SH-SY5Y (cell line): ENCODE results near the gene CHAT.

Experiments used
- GATA2 ChIP-seq: IDR thresholded peaks from 2 replicates; pipeline ENCODE4 v1.6.1; 2011; ENCODE audit warnings: mild to moderate bottlenecking, low read depth, low read length
- GATA3 ChIP-seq: IDR thresholded peaks from 2 replicates; pipeline ENCODE4 v1.6.1; 2011; ENCODE audit warnings: low read depth, mild to moderate bottlenecking, low read length, moderate library complexity

DNA sequence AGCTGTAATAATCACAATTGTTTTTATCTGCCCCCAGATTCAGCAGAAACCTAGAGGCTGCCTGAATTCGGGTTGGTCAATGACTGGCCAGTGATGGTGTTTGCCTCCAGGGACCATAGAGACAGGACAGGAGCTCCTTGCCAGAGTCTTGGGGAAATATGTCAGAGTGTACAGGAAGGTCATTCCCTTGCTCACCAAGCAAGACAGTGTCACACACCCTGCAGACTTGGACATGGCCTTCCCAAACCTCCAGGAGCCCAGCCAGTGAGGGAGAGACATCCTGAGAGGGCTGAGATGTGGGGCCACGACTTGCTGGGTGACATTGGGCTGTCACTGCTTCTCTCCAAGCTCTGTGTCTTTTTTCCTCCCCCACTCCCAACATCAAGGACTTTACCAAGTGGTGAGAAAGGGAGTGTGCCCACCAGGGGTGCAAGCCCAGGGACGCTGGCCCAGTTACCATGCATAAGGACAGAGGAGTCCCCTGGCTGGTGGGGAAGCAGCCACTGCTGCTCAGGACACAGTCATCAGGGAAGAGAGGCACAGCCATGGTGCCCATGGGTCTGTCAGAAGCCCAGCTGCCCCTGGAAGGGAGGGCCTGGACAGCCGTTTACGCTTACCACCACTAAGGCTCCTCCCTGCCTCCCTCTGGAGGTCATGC, 40.3 kb downstream of the CHAT start:
- no peak for TF ChIP-seq GATA2
- no peak for TF ChIP-seq GATA3
